ENCODE results near the gene PHC3. TPM values are rescaled to one million over a fixed set of nuclear protein-coding genes. Genes with fewer than 3 reads are reported as not detected.
A peak's percentile ranks its signal among the peaks of the same experiment; 100 is the strongest.

The PHC3 gene
- polyA plus RNA-seq, 1 donor (not counting 4 experiments of a cell fraction or from before 2014, with no cell fraction given) = 32.2 TPM

DNA sequence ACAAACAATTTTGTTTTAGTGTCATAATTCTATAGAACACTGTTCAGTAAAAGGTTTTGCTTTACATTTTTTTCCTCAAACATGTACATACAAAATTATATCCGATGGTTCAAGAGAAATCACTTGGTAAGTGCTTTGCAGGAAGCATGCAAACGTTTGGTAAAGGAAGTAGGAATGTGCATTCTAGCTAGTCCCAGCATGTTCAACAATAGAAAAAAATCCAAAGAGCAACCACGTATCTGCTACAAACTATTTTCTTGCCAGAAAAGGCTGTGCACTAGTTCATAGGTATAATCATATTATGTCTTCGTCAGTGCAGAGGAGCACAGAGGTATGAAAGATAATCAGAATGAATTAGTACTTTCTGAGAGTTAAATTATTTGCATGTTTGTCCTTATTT lies 85.8 kb downstream of the PHC3 start:
- Histone ChIP-seq H3K27me3 (ENCODE audit: control insufficient read depth, extremely low read depth, insufficient read depth, low read length) (no peaks in the 10 kb centered on the region), H3K4me3 (ENCODE audit: control insufficient read depth in 2 of 3, extremely low read depth in 1 of 3, insufficient read depth in 2 of 3, low read depth in 1 of 3, low read length in 3 of 3) (no peak overlapping the region), H3K4me2 (ENCODE audit: control insufficient read depth, extremely low read depth, insufficient read depth, low read depth, low read length) (peak overlapping the region; percentile 59), H3K79me2 (ENCODE audit: control insufficient read depth, insufficient read depth, low read length) (no peaks in the 10 kb centered on the region), H3K4me1 (ENCODE audit: control insufficient read depth, extremely low read depth, insufficient read depth, low read length) (peaks cover 11% of the 10 kb centered on the region), H3K36me3 (ENCODE audit: control insufficient read depth in 2 of 2, extremely low read depth in 1 of 2, insufficient read depth in 2 of 2, low read length in 2 of 2) (peaks cover 7 to 10% of the 10 kb centered on the region in 2 experiments), H3K9me3 (ENCODE audit: control insufficient read depth, low read depth, low read length) (no peaks in the 10 kb centered on the region), H4K20me1 (ENCODE audit: control insufficient read depth, extremely low read depth, insufficient read depth, low read length) (no peaks in the 10 kb centered on the region), H3K9ac (ENCODE audit: control insufficient read depth, extremely low read depth, insufficient read depth, low read length) (no peak overlapping the region), H2AFZ (ENCODE audit: control insufficient read depth, low read length) (no peak overlapping the region), H3K9me1 (ENCODE audit: control insufficient read depth, extremely low read depth, insufficient read depth, low read length) (no peaks in the 10 kb centered on the region), H3K27ac (ENCODE audit: control insufficient read depth, insufficient read depth, low read length) (no peak overlapping the region)
- dilution Hi-C loops (cut with MboI; ENCODE audit: extremely low pct_ligation_motif_present, low sequenced_read_pairs) = no loop called here
- DNase-seq (ENCODE audit: low read depth, low spot score) (no peak), FAIRE-seq (peak; percentile 77)
- TF ChIP-seq, protein P1, sequence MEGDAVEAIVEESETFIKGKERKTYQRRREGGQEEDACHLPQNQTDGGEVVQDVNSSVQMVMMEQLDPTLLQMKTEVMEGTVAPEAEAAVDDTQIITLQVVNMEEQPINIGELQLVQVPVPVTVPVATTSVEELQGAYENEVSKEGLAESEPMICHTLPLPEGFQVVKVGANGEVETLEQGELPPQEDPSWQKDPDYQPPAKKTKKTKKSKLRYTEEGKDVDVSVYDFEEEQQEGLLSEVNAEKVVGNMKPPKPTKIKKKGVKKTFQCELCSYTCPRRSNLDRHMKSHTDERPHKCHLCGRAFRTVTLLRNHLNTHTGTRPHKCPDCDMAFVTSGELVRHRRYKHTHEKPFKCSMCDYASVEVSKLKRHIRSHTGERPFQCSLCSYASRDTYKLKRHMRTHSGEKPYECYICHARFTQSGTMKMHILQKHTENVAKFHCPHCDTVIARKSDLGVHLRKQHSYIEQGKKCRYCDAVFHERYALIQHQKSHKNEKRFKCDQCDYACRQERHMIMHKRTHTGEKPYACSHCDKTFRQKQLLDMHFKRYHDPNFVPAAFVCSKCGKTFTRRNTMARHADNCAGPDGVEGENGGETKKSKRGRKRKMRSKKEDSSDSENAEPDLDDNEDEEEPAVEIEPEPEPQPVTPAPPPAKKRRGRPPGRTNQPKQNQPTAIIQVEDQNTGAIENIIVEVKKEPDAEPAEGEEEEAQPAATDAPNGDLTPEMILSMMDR (optimal IDR thresholded peaks at IDR 0.05 in 1 of 3, IDR thresholded peaks at IDR 0.05 in 1 of 3, conservative IDR thresholded peaks at IDR 0.05 in 1 of 3; ENCODE audit: extremely low read depth in 1 of 3, insufficient read depth in 2 of 3, low read length in 3 of 3) = no peak
- TF ChIP-seq EZH2 (IDR thresholded peaks at IDR 0.05; ENCODE audit: low read length) = no peak

DNA sequence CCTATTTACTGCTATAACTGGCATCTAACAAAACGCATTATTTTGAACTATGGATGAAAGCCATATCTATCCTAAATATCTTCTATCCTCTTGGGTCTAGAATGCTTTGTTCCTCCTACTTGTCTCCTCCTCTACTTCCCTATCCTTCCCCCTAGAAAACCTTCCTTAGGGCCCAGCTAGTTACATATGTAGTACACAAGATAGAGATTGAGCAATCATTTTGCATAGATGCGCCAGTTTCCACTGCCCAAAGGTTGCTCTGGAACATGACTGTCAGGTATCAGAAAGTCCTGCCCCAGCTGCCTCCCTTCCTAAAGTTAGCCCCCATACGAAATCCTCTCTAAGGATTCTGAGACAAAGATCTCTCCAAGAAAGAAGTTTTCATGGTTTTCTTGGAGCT lies 88.6 kb downstream of the PHC3 start:
- Histone ChIP-seq H3K27me3 (ENCODE audit: control insufficient read depth, extremely low read depth, insufficient read depth, low read length) (no peaks in the 10 kb centered on the region), H3K27ac (ENCODE audit: control insufficient read depth, insufficient read depth, low read length) (no peak overlapping the region), H2AFZ (ENCODE audit: control insufficient read depth, low read length) (no peak overlapping the region), H3K4me3 (ENCODE audit: control insufficient read depth in 2 of 3, extremely low read depth in 1 of 3, insufficient read depth in 2 of 3, low read depth in 1 of 3, low read length in 3 of 3) (no peak overlapping the region), H3K4me1 (ENCODE audit: control insufficient read depth, extremely low read depth, insufficient read depth, low read length) (peaks cover 11% of the 10 kb centered on the region), H3K4me2 (ENCODE audit: control insufficient read depth, extremely low read depth, insufficient read depth, low read depth, low read length) (no peak overlapping the region), H3K9me1 (ENCODE audit: control insufficient read depth, extremely low read depth, insufficient read depth, low read length) (no peaks in the 10 kb centered on the region), H3K79me2 (ENCODE audit: control insufficient read depth, insufficient read depth, low read length) (no peaks in the 10 kb centered on the region), H3K9me3 (ENCODE audit: control insufficient read depth, low read depth, low read length) (no peaks in the 10 kb centered on the region), H3K9ac (ENCODE audit: control insufficient read depth, extremely low read depth, insufficient read depth, low read length) (no peak overlapping the region), H3K36me3 (ENCODE audit: control insufficient read depth in 2 of 2, extremely low read depth in 1 of 2, insufficient read depth in 2 of 2, low read length in 2 of 2) (peaks cover 5 to 10% of the 10 kb centered on the region in 2 experiments), H4K20me1 (ENCODE audit: control insufficient read depth, extremely low read depth, insufficient read depth, low read length) (no peaks in the 10 kb centered on the region)
- TF ChIP-seq EZH2 (IDR thresholded peaks at IDR 0.05; ENCODE audit: low read length) = no peak
- TF ChIP-seq, protein P1 (optimal IDR thresholded peaks at IDR 0.05 in 1 of 3, IDR thresholded peaks at IDR 0.05 in 1 of 3, conservative IDR thresholded peaks at IDR 0.05 in 1 of 3; ENCODE audit: extremely low read depth in 1 of 3, insufficient read depth in 2 of 3, low read length in 3 of 3) = no peak
- dilution Hi-C loops (cut with MboI; ENCODE audit: extremely low pct_ligation_motif_present, low sequenced_read_pairs) = no loop called here
- DNase-seq (ENCODE audit: low read depth, low spot score) (no peak), FAIRE-seq (no peak)

Data from keratinocyte (primary cell).